Hepatic stellate cell (primary cell): ENCODE data around the gene GALNT9.

ENCODE experiments used
- DNase-seq: peaks from one replicate; pipeline ENCODE4 v3.0.0; 2011; ENCODE audit warnings: low spot score

The GALNT9 gene

DNA sequence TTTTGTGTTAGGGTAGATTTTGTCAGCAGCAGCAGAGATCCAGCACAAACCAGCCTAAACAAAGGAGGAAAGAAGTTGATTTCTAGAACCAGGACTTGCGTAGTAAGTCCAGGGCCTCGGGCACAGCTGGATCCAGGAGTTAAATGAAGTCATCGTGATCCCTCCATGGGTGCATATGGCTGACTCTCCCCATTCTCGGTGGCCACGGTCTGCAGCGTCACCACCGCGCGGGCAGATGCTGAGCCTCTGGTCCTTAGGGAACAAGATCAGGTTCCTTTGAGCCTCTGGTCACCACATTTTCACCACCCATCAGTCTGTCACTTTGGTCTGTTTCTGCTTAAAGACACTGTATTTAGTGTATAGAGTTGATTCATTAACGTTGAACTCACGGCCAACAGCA lies 14.8 kb upstream of the GALNT9 start:
- DNase-seq: no peak

DNA sequence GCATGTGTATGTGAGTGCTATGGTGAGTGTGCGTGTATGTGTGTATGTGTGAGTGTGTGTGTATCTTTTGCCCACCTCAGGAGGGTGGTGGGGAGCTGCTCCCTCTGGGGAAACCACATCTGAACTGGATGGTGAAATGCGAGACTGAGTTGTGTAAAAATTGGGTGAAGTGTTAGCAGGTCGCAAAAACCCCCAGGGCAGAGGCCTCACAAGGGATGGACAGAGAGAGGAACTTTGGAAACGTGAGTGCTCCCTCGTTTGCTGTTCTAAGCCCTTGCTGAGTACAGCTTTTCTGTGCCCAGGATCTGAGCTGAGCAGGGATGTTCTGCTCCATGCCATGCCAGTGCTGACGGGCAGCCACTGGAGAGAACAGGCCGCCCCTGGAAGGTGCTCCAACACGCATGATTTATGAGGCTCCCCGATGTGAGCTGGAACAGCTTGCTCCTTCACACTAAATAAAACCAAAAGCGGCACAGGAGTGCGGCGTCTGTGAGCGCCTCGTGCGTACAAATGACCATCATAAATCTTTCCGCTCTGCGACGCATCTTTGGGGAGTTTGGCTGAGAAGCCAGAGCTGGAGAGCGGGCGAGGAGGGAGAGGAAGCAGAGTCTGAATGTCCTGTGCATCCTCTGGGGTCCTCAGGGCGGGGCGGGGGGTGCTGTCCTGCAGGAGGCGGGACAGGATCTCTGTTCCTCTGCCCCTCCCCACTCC lies 14.1 kb upstream of the GALNT9 start:
- DNase-seq: no peak

DNA sequence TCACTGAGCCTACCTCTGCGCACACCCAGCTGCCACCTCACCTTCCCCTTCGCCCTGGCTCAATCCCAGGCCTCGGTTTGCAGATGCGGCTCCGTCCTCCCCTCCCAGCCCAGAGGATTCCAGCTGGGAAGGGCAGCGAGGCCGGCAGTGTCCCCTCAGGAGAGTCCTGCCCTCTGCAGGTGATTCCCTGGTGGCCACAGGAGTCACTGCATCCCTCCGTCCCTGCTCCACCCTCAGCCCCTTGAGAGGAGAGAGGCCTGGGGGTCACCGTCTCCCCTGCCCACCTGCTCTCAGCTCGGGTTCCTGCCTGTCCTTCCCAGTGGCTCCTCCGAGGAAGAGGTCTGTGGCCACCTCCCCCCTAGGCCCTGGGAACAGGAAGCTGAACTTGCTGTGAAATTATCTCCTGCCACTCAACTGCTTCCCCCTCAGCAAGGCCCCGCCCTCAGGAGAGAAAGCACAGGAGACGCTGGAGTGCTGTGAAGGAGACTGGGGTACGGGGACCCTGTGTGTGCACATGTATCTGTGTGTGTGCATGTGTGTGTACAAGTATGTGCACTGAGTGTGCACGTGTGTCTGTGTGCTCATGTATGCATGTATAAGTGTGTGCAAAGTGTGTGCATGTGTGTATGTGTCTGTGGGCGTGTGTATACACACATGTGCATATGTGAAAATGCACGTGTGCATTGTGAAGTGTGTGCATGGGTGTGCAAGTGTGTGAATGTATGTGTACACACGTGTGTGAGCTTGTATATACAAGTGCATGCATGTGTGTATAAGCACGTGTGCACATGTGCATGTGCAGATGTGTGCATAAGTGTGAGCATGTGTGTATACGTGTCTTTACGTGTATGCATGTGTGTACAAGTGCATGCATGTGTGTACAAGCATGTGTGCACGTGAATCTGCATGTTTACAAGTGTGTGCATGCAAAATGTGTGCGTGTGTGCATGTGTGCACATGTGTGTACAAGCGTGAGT lies 13.2 kb upstream of the GALNT9 start:
- DNase-seq: no peak

DNA sequence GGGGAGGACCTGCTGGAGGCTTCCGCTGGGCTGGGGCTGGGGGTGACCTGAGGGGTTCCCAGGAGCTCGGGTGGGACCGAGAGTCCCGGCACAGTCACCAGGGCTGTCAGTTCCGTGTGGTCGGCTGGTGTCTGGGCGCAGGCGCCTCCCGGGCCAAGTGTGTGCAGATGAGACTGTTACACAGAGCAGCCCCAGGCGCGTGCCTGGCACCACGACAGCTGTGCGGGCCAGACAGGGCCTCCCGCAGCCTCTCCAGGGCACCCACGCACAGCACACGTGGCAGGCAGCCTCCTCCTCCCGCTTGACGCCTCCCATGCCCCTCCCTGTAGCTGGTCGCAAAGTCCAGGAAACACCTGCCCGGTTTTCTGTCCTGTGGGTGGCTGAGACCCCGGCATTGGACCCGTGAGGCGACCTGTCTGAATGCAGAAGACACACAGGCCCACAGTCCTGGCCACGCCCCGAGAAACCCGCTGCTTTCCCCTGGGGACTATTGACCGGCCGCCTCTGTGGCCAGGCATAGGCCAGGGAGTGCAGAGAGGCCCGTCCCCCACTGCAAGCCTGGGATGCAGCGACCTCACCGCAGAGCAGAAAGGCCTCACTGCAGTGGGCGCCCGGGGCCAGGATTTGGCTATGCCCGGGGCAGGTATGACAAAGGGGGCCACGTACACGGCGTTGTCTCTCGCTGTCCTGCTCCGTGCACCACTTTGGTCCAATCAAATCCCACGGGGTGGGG lies 12.1 kb upstream of the GALNT9 start:
- DNase-seq: no peak

DNA sequence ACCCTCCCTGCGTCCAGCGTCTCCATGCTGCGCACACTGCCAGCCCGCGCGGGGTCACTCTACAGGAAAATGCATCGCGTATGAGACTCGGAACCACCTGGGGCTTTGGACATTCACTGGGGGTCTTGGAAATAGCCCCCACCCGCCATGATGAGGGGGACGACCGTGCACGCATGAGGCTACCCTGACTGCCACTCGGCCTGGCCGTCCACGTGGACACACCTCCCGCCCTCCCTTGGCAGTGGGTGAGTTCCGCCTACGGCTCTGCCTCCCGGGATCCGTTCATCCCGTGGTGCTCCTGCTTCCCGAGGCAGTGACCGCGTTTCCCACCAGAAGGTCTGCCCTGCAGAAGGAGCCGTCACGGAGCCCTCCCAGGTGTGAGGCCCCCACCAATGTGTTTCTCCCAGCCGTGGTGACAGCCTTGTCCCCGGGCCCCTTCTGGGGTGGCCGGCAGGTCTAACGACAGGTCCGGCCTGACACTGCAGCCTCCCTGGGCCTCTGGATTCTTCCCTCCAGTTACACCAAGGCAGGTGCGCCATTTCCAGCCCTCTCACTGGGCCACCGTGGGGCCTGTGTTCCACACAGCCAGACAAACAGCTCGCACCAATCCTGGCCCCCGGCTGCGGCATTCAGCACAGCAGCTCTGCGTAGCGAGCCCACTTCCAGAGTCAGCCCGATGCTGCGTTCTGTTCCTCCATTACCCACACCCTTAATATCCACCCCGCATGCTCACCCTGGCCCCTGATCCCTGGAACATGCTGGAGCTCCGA lies 11.1 kb upstream of the GALNT9 start:
- DNase-seq: no peak

DNA sequence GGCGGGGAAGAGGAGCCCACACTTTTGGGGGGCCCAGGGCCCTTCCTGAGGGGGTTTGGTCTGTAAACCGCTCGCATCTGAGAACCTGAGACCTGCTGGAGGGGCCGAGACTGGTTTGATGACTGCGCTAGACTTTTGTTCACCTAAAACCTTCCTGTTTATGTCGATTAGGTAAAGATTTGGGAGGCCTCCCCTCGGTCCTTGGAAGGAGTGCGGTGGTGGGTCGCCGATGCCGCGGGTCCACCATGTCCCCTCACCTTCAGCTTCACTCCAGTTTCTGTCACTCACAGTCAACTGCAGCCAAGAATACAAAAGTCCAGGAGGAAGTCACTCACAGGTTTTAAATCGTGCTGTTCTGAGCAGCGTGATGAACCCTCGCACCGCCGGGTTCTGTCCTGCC lies 10.5 kb upstream of the GALNT9 start:
- no peak for DNase-seq

DNA sequence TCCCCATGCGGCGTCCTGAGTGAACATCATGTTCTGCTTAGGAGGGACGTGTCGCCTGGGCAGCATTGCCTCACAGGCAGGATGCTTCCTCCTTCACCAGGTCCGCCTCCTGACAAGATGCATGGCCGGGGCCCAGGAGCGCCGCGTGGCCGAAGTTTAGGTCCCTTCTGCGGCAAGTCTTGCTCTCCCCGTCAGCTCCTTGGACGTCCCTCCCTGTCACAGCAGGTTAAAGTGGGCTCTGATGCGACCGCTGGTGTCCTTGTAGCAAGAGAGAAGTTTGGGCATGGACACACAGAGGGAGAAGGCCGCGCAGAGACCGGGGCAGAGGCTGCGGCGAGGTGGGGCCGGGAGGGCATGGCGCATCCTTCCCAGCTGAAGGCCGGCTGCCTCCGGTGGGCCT lies 9.4 kb upstream of the GALNT9 start:
- DNase-seq: no peak

DNA sequence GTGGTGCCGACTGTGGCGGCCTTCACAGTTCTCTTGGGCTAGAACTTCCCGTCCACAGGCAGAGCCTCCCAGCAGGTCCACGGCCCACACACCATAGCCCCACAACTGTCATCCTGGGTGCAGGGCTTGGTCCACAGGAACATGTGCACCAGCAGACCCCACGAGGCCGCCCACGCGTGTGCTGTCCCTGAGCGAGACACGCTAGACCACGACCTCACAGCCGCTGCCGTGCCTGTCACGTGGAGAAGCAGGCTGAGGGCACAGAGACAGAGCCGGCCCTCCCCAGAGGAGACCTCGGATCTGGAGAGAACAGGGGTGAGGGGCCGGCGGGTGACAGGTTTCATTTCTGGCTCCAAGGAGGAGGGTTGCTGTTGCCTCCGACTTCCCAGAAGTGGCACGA lies 8.9 kb upstream of the GALNT9 start:
- no peak for DNase-seq

DNA sequence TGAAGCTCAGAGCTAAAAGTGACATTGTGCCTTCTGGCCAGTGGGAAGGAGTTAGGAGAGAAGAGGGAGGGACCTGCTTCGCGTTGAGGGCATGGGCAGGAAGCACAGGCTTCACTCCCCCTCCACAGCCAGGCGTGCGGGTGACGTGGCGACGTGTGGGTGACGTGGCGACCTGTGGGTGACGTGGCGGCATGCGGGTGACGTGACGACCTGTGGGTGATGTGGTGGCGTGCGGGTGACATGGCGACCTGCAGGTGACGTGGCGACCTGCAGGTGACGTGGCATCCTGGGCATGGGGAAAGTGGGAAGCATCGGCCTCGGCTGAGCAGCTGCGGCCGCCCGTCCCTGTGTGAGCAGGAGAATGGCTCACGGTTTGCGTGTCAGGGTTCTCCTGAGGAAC lies 8.2 kb upstream of the GALNT9 start:
- no peak for DNase-seq

DNA sequence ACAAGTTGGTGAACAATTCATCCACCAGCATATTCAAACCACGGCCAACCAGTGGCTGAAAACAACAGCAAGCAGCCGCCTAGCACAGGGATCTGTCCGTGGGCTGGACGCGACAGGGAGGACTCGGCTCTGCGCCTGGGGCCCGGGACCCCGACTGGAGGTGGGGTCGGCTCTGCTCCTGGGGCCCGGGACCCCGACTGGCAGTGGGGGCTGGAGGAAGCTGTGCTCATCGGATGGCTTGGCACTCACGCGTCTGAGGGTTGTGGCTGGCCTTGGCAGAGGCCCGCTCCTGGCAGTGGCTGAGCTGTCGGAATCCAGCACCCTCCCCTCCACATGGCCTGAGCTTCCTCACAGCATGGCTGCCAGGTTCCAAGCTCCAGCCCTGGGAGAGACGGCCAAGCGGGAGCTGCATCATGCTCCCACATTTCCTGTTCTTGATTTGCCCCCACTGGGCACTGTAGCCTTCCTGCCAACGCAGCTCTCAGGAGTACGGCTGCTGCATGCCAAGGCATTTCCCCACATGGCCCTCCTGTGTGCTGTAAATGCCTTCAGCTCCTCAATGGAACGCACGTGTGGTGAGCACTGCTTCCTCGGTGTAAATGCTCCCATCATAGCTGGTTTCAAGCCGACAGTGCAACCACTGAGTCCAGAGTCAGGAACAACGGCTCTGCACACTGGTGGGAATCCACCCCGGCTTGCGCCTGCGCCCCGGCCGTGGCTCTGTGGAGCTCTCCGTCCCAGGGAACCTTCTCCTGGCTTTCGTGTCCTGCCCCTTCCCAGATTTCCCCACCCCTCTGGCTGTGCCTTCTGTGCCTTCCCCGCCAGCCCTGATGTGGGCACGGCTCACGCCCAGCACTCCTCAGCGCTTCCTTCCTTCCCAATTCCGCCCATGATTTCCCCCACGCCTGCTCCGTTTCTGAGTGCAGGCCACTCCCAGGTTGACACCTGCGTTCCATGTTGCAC lies 7.3 kb upstream of the GALNT9 start:
- DNase-seq: no peak

DNA sequence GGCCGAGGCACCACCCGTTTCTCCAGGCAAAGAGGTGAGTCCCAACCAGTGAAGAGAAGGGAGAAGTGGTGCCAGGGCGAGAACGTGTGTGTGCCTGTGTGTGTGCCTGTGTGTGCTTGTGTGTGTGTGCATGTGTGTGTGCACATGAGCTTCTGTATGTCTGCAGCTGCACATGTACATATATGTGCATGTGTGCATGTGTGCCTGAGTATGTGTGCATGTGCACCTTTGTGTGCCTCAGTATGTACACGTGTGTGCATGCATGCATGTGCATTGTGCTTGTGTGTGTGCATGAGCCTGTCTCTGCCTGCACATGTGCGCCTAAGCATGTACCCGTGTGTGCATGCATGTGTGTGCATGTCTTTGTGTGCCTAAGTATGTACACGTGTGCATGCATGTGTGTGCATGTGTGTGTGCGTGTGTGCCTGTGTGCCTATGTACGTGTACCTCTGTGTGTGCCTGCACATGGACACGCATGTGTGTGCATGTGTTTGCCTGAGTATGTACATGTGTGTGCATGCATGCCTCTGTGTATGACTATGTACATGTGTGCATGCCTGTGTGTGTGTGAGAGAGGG lies 5.9 kb upstream of the GALNT9 start:
- no peak for DNase-seq

DNA sequence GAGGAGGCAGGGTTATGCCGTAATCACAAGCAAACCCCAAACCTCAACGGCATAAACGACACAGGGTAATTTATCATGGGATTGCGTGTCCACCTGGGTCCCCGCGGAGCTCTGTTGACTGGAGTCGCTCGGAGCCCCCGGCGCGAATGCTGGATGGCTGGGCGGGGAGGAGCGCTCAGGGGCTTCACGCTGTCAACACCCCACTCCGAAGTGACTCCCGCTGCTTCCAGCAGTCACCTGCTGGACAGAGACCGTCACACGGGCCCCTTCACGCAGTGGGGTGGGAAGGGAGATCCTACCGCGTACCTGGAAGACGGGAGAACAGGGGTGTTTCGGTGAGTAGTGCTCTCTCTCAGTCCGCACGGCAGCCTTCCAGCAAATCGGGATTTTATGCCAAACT lies 4.4 kb upstream of the GALNT9 start:
- no peak for DNase-seq

DNA sequence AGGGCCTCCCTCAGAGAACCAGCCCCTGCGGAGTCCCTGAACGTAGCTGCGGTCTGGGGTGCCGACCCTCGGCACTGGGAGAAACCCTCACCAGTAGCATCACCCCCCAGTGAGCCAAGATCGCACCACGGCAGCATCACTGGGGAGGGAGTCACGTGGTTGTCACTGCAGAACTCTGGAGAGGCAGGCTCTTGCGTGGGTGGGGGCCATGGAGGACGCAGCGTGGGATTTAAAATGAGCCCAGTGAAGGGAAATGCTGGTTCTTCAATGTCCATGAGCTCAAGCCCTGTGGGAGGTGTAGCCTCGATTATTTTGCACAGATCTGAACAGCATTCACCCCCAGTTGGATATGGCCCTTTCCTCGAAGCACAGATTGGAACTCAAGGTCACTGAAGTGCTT lies 3.9 kb upstream of the GALNT9 start:
- DNase-seq: no peak

DNA sequence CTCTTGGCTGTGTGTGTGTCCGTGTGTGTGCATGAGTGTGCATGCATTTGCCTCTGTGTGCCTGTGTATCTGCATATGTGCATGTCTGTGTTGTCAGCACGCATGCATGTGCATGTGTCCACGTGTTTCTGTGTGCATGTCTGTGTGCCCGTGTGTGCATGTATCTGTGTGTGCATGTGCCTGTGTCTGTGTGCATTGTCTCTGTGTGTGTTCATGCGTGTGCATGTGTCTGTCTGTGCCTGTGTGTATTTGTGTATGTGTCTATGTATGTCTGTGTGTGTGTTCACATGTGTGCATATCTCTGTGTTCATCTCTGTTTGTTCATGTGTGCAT lies 1.1 kb upstream of the GALNT9 start:
- DNase-seq: no peak

DNA sequence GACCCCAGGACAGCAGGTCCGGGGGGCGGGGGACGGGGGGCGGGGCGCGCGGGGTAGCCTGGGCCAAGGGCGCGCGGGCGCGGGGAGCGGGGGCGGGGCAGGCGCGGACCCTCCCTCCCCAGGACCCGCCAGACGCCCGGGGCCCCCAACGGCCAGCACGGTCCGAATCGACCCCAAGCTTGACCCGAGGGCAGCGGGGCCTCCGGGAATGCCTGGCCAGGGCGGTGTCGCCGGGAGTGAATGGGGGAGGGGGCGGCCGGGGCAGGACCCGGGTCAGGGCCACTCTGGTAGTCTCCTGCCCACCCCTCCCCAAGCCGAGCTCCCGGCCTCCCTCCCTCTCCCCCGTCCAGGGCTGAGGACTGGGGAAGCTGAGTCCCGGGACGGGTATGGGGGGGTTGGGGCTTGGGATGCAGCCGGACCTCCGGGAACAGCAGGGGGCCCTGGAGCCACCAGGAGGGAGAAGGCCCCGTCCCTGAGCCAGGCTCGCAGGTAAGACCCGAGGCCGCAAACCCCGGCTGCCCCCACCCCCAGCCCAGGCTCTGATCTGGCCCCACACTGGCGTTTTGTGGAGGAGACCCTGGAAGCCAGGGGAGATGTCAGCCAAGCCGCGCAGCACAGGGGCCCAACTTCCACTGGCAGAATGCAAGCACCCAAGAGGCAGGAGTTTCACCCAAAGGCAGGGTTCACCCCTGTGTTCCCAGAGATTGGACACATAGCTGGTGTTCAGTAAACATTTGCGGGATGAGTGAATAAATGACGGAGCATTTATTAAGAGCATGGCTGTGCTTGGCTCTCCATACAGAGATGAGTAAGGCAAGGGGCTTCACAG lies 545 bp upstream of the GALNT9 start:
- no peak for DNase-seq

DNA sequence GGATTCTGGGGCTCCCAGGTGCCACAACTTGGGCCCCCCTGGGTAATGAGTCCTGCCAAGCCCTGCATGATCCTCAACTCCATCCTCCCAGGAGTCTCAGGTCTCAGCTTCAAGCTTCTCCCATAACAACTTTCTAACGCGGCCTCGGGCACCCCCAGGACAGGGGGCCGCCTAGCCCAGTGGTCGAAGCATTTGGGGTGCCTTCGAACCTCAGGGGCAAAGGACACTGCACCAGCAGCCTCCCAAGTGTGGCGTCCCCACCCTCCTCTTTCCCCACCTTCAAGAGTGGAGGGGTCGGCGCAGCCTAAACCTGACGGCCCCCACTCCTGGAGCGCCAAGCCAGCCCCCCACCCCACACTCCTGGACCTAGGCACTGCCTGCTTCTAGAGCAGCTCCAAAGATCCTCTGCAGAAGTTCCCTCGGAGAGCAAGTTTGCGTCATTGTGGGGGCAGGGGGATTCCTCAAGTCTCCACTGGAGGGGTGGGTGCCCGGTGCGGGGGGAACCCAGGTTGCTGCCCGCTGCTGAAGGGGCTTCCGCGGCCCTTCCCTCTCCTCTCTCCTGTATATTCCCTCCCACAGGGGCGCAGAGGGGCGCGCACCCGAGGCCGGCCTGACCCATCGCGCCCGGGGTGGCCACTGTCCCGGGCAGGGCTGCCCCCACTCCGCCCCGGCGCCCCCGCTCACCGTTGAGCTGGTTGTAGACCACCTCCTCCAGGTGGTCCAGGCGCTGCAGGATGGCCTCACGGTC lies 933 bp downstream of the GALNT9 start:
- DNase-seq: no peak

DNA sequence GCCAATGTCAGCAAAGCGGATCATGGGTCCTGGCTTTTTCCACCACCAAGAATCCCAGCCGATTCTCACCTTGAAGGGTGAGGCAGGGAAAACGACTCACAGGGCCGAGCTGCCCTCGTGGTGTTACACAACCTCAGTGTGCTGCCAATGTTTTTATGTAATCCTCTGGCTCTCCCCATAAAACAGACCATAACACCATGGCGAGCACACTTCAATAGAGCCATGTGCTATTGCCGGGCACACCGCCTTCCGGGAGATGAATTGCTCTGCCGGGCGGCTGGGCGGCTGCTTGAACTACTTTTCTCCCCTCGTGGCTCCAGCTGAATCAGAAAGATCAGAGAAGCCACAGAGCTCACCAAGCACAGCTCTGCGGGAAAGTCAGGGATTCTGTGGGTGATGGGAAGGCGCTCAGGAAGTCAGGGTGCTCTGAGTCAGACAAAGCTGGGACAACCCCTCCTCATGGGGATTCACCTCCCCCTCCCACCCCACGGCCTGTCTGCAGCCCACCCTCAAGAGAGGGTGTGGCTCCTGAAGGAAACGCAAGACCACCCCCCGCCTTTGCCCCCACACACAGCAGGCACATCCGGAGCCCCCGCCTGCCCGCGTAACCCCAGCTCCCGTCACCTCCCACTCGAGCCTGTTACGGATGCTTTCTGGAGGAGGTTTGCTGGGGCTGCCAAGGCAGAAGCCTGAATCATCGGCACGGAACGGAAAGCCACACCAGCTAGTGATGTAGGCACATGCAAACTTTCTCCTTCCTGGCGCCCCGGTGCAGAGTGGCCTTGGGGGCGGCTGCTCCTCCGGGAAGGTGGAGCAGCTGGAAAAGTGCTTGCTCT lies 1.8 kb downstream of the GALNT9 start:
- DNase-seq: peak; percentile 88

DNA sequence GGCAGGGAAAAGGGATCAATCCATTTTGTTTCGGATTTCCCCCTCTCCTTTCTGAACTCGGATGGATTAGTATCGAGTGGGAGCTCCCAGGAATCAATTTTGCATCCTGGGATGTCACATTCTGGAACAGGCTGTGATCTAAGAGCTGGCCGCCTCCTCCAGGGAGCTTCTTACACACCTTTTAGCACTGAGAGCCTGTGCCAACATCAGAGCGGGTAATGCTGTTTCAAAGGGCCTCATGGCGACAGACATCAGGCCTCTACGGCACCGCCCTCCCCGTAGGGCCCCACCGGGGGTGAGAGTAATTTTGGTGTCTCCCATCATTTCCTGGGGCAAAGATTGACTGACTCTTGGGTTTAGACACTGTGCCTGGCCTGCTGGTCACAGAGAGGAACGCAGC lies 2.7 kb downstream of the GALNT9 start:
- DNase-seq: no peak
